ENCODE data around the gene TRAF2. TPM values are rescaled to one million over a fixed set of nuclear protein-coding genes. Genes with fewer than 3 reads are reported as not detected.

TRAF2 gene
- total RNA-seq, 1 experiment from 2014 or later = 11.5 TPM

DNA sequence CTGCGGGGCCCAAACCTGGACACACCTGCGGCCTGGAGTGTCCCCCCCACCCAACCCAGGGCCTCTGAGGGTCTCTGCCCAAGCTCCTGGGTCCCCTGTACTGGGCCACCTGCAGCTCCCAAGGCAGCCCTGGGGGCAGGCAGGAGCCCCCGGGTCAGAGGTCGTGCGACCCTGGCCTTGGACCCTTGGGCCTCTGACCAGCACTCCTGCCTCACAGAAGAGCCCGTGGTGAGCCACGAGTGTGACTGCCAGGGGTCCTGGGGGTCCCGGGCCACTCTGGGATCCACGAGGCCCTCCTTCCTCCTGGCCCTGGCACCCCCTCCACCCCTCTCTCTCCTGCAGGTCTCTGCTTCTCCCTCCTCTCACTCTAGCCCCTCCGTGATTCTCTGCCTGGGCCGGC, 86.0 kb downstream of the TRAF2 start:
- Histone ChIP-seq H3K9ac (ENCODE audit: low read length) (no peak overlapping the region), H3K27ac (ENCODE audit: low read length) (no peak overlapping the region), H3K4me2 (ENCODE audit: low read length) (no peak overlapping the region), H3K9me3 (ENCODE audit: low read length) (no peaks in the 10 kb centered on the region), H2AFZ (ENCODE audit: low read length) (no peak overlapping the region), H3K4me1 (ENCODE audit: insufficient read depth, low read length) (no peaks in the 10 kb centered on the region), H3F3A (ENCODE audit: low read length, unreplicated experiment) (no peaks in the 10 kb centered on the region), H3K79me2 (ENCODE audit: low read length) (no peaks in the 10 kb centered on the region), H4K20me1 (ENCODE audit: low read length) (no peaks in the 10 kb centered on the region), H3K9me2 (replicated peaks; ENCODE audit: low read length) (no peaks in the 10 kb centered on the region), H3K27me3 (ENCODE audit: low read length) (no peaks in the 10 kb centered on the region), H3K36me3 (ENCODE audit: low read depth, low read length) (no peaks in the 10 kb centered on the region), H3K4me3 (ENCODE audit: low read length) (no peak overlapping the region)
- ChIA-PET CTCF (no interaction called here), POLR2A (ENCODE audit: unreplicated experiment) (no interaction called here)
- intact Hi-C loops (cut with micrococcal nuclease) = no loop called here
- no peak for DNase-seq
- TF ChIP-seq EZH2 (IDR thresholded peaks at IDR 0.05; ENCODE audit: low read length, unreplicated experiment) (no peak), EZH2phosphoT487 (IDR thresholded peaks at IDR 0.05; ENCODE audit: borderline replicate concordance, low read length) (no peak)
- TF ChIP-seq, protein P1, sequence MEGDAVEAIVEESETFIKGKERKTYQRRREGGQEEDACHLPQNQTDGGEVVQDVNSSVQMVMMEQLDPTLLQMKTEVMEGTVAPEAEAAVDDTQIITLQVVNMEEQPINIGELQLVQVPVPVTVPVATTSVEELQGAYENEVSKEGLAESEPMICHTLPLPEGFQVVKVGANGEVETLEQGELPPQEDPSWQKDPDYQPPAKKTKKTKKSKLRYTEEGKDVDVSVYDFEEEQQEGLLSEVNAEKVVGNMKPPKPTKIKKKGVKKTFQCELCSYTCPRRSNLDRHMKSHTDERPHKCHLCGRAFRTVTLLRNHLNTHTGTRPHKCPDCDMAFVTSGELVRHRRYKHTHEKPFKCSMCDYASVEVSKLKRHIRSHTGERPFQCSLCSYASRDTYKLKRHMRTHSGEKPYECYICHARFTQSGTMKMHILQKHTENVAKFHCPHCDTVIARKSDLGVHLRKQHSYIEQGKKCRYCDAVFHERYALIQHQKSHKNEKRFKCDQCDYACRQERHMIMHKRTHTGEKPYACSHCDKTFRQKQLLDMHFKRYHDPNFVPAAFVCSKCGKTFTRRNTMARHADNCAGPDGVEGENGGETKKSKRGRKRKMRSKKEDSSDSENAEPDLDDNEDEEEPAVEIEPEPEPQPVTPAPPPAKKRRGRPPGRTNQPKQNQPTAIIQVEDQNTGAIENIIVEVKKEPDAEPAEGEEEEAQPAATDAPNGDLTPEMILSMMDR (conservative IDR thresholded peaks at IDR 0.05; ENCODE audit: low read depth, low read length) = no peak
- no TSS peak for BruUV-seq (replicated peaks)
- no peak for ATAC-seq

DNA sequence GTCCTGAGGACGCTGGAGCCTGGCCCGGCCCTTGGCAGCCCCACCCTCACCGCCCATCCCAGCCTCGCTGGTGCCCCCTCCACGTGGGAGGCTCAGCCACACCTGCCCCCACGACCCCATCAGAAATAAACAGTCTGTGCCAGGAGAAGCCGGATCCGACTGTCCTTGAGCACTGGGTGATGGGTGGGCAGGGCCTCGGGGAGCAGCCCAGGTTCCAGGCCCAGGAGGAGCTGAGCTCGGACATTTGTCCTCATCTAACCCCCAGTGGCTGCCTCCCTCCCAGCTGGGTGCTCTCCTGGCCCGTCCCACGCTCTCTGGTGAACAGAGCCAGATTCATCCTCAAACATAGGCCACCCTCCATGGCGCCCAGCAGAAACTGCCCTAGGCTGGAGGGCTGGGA, 86.4 kb downstream of the TRAF2 start:
- POLR2A ChIA-PET (ENCODE audit: unreplicated experiment) = no interaction called here
- no peak overlapping the region for H3K4me3 ChIP-seq (ENCODE audit: low read length)

More for the DNA sequence above, 86.4 kb downstream of the TRAF2 start:
- intact Hi-C loops (cut with micrococcal nuclease) = no loop called here
- Histone ChIP-seq H3K9me2 (replicated peaks; ENCODE audit: low read length) (no peaks in the 10 kb centered on the region), H2AFZ (ENCODE audit: low read length) (no peak overlapping the region), H3K36me3 (ENCODE audit: low read depth, low read length) (no peaks in the 10 kb centered on the region), H3K79me2 (ENCODE audit: low read length) (no peaks in the 10 kb centered on the region), H3K27me3 (ENCODE audit: low read length) (no peaks in the 10 kb centered on the region), H3K4me1 (ENCODE audit: insufficient read depth, low read length) (no peaks in the 10 kb centered on the region), H4K20me1 (ENCODE audit: low read length) (no peaks in the 10 kb centered on the region), H3K9me3 (ENCODE audit: low read length) (no peaks in the 10 kb centered on the region), H3K27ac (ENCODE audit: low read length) (no peak overlapping the region), H3K4me2 (ENCODE audit: low read length) (no peak overlapping the region), H3K9ac (ENCODE audit: low read length) (no peak overlapping the region), H3F3A (ENCODE audit: low read length, unreplicated experiment) (no peaks in the 10 kb centered on the region)
- no peak for DNase-seq
- no TSS peak for BruUV-seq (replicated peaks)
- no peak for ATAC-seq
- TF ChIP-seq EZH2 (IDR thresholded peaks at IDR 0.05; ENCODE audit: low read length, unreplicated experiment) (no peak), EZH2phosphoT487 (IDR thresholded peaks at IDR 0.05; ENCODE audit: borderline replicate concordance, low read length) (no peak)
- TF ChIP-seq, protein P1 (conservative IDR thresholded peaks at IDR 0.05; ENCODE audit: low read depth, low read length) = no peak
- CTCF ChIA-PET = no interaction called here

Measured in PC-3 (cell line).